GM21367 (cell line): ENCODE results near the gene CRTC1.

Experiments used
- ATAC-seq: cut with Tn5 transposase; IDR thresholded peaks from one replicate; pipeline ENCODE4 v1.9.1; 2021; ENCODE audit not compliant: unreplicated experiment

Gene CRTC1

GRCh38 chr19:18699403-18700054 is 16.0 kb downstream of the CRTC1 start:
- ATAC-seq, result no peak

GRCh38 chr19:18700501-18701249 is 17.2 kb downstream of the CRTC1 start:
- ATAC-seq, result peak; percentile 42

GRCh38 chr19:18701250-18701608 is 17.7 kb downstream of the CRTC1 start:
- ATAC-seq, result no peak

- no peak for ATAC-seq
These were observed 20.6 kb downstream of the CRTC1 start for GRCh38 chr19:18704054-18704453.

- ATAC-seq, result no peak
These were observed 21.5 kb downstream of the CRTC1 start for GRCh38 chr19:18704971-18705370.

GRCh38 chr19:18708452-18709231 is 25.2 kb downstream of the CRTC1 start:
- no peak for ATAC-seq

GRCh38 chr19:18709546-18709945 is 26.1 kb downstream of the CRTC1 start:
- ATAC-seq, result no peak

GRCh38 chr19:18710186-18710585 is 26.7 kb downstream of the CRTC1 start:
- ATAC-seq, result no peak

- no peak for ATAC-seq
These were observed 27.7 kb downstream of the CRTC1 start for GRCh38 chr19:18710996-18711751.

GRCh38 chr19:18711893-18712292 is 28.4 kb downstream of the CRTC1 start:
- ATAC-seq, result no peak

GRCh38 chr19:18712981-18713380 is 29.5 kb downstream of the CRTC1 start:
- ATAC-seq, result no peak

GRCh38 chr19:18713550-18714117 is 30.2 kb downstream of the CRTC1 start:
- no peak for ATAC-seq

- ATAC-seq, result no peak
These were observed 31.9 kb downstream of the CRTC1 start for GRCh38 chr19:18715416-18715815.

- ATAC-seq, result no peak
These were observed 33.4 kb downstream of the CRTC1 start for GRCh38 chr19:18716857-18717256.

GRCh38 chr19:18717601-18718000 is 34.1 kb downstream of the CRTC1 start:
- ATAC-seq, result no peak

- ATAC-seq, result no peak
These were observed 34.6 kb downstream of the CRTC1 start for GRCh38 chr19:18718015-18718526.

GRCh38 chr19:18718846-18719458 is 35.5 kb downstream of the CRTC1 start:
- ATAC-seq, result no peak

GRCh38 chr19:18719541-18719940 is 36.1 kb downstream of the CRTC1 start:
- ATAC-seq, result no peak

GRCh38 chr19:18723871-18724377 is 40.4 kb downstream of the CRTC1 start:
- no peak for ATAC-seq
